GM12878 (cell line): ENCODE results near the gene ERG. TPM values are rescaled to one million over a fixed set of nuclear protein-coding genes. Genes with fewer than 3 reads are reported as not detected.

Experiments
- ATAC-seq: fragments of 200-7000 bp; cut with Tn5 transposase; 3 replicates; pipeline ENCODE4 v1.9.1; 2020; ENCODE audit warnings: mild to moderate bottlenecking, moderate library complexity
- BruUV-seq: library from RNA; stranded (reverse); fragments of 400-500 nt; replicated peaks from 2 replicates; lab custom pipeline; 2021; lab: Mats Ljungman, UMichigan
- CTCF ChIA-PET: fragments of 300-600 bp; sonication (Branson Sonifier 250); formaldehyde crosslinking; extraction: SDS; loops from one replicate; lab custom pipeline; 2021; ENCODE audit warnings: inconsistent platforms; lab: Yijun Ruan, JAX
- POLR2A ChIA-PET: fragments of 350-600 bp; formaldehyde crosslinking; extraction: SDS; loops from one replicate; lab custom pipeline; 2021; ENCODE audit warnings: inconsistent platforms; lab: Charles Lee
- RAD21 ChIA-PET: fragments of 300-600 bp; sonication (Branson Sonifier 250); formaldehyde crosslinking; loops from one replicate; lab custom pipeline; 2023; ENCODE audit warnings: antibody characterized with exemption; ENCODE audit not compliant: unreplicated experiment; lab: Charles Lee
- SMC1A ChIA-PET: fragments of 300-600 bp; sonication (Branson Sonifier 250); formaldehyde crosslinking; loops from one replicate; lab custom pipeline; 2023; ENCODE audit not compliant: unreplicated experiment, uncharacterized antibody; lab: Charles Lee
- DNase-seq: peaks from one replicate; pipeline ENCODE4 v3.0.0-alpha.2; 2011; ENCODE audit warnings: low read depth, low spot score
- FAIRE-seq: peaks from 3 replicates; lab custom pipeline; 2011; peaks lifted over from hg19 to GRCh38; lab: Jason Lieb, UNC
- H2AFZ ChIP-seq: 2 replicates; pipeline ENCODE4 v1.6.0; 2011; ENCODE audit warnings: low read depth, low read length, control low read depth; ENCODE audit not compliant: control insufficient read depth
- H3K27ac ChIP-seq: 2 replicates; pipeline ENCODE4 v1.5.1; 2011; ENCODE audit warnings: control low read depth; ENCODE audit not compliant: control insufficient read depth, insufficient read depth
- H3K27me3 ChIP-seq, 2 experiments: replicated peaks in 1 of 2; 2 replicates each; pipeline versions ENCODE4 v1.6.0 to v1.6.1; 2011; ENCODE audit warnings: low read length in 1 of 2; ENCODE audit not compliant: control insufficient read depth in 2 of 2, insufficient read depth in 2 of 2
- H3K36me3 ChIP-seq, 2 experiments: 2 replicates each; pipeline ENCODE4 v1.5.1; 2011; ENCODE audit warnings: low read length in 1 of 2; ENCODE audit not compliant: control insufficient read depth in 2 of 2, insufficient read depth in 2 of 2
- H3K4me1 ChIP-seq: 2 replicates; pipeline ENCODE4 v1.6.1; 2011; ENCODE audit warnings: mild to moderate bottlenecking, low read length, moderate library complexity, mixed read lengths; ENCODE audit not compliant: control insufficient read depth, insufficient read depth
- H3K4me2 ChIP-seq: 2 replicates; pipeline ENCODE4 v1.6.0; 2011; ENCODE audit warnings: control low read depth; ENCODE audit not compliant: control insufficient read depth, insufficient read depth
- H3K4me3 ChIP-seq: fragments of 200-600 bp; sonication (generic); 2 replicates; pipeline ENCODE4 v1.5.1; 2016
- H3K79me2 ChIP-seq: 2 replicates; pipeline ENCODE4 v1.6.0; 2011; ENCODE audit warnings: low read length; ENCODE audit not compliant: control insufficient read depth, insufficient read depth
- H3K9ac ChIP-seq: 2 replicates; pipeline ENCODE4 v1.8.0; 2011; ENCODE audit warnings: low read length, control low read depth, mixed read lengths; ENCODE audit not compliant: control insufficient read depth, insufficient read depth
- H3K9me3 ChIP-seq: replicated peaks from 3 replicates; pipeline ENCODE4 v1.5.1; 2011; ENCODE audit warnings: mild to moderate bottlenecking, low read length; ENCODE audit not compliant: control insufficient read depth, insufficient read depth
- H4K20me1 ChIP-seq: 2 replicates; pipeline ENCODE4 v1.6.0; 2011; ENCODE audit not compliant: control insufficient read depth, insufficient read depth
- NFYA ChIP-seq: IDR thresholded peaks from 2 replicates; pipeline ENCODE4 v1.6.1; 2011; ENCODE audit warnings: low read depth, mild to moderate bottlenecking, low read length, improper control_type of control experiment, borderline replicate concordance
- RAD21 ChIP-seq: IDR thresholded peaks from 2 replicates; pipeline ENCODE4 v1.6.1; 2011; ENCODE audit warnings: mild to moderate bottlenecking, low read depth, low read length, moderate library complexity; ENCODE audit not compliant: insufficient read depth
- SMC3 ChIP-seq: IDR thresholded peaks from 2 replicates; pipeline ENCODE4 v1.6.1; 2011; ENCODE audit warnings: low read length, improper control_type of control experiment, borderline replicate concordance
- WGBS: methylation state at CpG from one replicate; pipeline ENCODE4 v1.1.6; 2016; ENCODE audit warnings: low lambda C conversion rate; ENCODE audit not compliant: insufficient replicate concordance, insufficient coverage; ENCODE audit errors: missing lambda C conversion rate; 5-methylcytosine and 5-hydroxymethylcytosine counted together
- in situ Hi-C: fragments of 300-500 bp; cut with MboI; formaldehyde crosslinking; loops from 9 replicates; pipeline ENCODE4 v1.14.3; 2018; ENCODE audit warnings: mixed read lengths
- intact Hi-C: fragments of 100-400 bp; cut with micrococcal nuclease; formaldehyde crosslinking; loops from one replicate; pipeline ENCODE4 v1.14.2; 2022; ENCODE audit not compliant: unreplicated experiment
- polyA plus RNA-seq, 11 experiments: library from polyadenylated mRNA; depleted of rRNA in 4 of 11; unstranded in 6 of 11; stranded (reverse) in 5 of 11; fragments of >200 nt; fragmentation: Nextera tagmentation in 4 of 11; fragmentation: Illumina TruSeq in 1 of 11; extraction: Ambion mirVana in 4 of 11; extraction: Trizol in 1 of 11; gene quantifications; 1 replicate in 1 of 11; 2 replicates in 10 of 11; pipeline versions ENCODE4 v1.2.1 to v1.2.3, GENCODE V29; 2011 to 2016; ENCODE audit warnings: inconsistent platforms in 2 of 11, missing spikeins in 2 of 11, low read depth in 1 of 11
- total RNA-seq, 4 experiments: library from RNA; depleted of rRNA in 3 of 4; stranded (reverse); fragments of >200 nt in 3 of 4; fragmentation: Illumina TruSeq in 1 of 4; extraction: Trizol in 1 of 4; gene quantifications; 2 replicates each; pipeline versions ENCODE4 v1.2.1 to v1.2.3, GENCODE V29; 2013 to 2021
- TF ChIP-seq, protein P1 (sequence below), 3 experiments: IDR thresholded peaks in 2 of 3; conservative IDR thresholded peaks in 1 of 3; 2 replicates each; pipeline ENCODE4 v1.5.1; 2011; ENCODE audit warnings: low read depth in 3 of 3, low read length in 3 of 3, mild to moderate bottlenecking in 3 of 3, control low read depth in 2 of 3, moderate library complexity in 2 of 3, inconsistent platforms in 1 of 3, mixed read lengths in 1 of 3; ENCODE audit not compliant: control insufficient read depth in 2 of 3, insufficient read depth in 1 of 3; ENCODE audit errors: extremely low read depth in 1 of 3

The ERG gene
- total and polyA plus RNA-seq, 10 of the 15 experiments (the other 5 are each of a cell fraction or from before 2014, with no cell fraction given): not detected

DNA sequence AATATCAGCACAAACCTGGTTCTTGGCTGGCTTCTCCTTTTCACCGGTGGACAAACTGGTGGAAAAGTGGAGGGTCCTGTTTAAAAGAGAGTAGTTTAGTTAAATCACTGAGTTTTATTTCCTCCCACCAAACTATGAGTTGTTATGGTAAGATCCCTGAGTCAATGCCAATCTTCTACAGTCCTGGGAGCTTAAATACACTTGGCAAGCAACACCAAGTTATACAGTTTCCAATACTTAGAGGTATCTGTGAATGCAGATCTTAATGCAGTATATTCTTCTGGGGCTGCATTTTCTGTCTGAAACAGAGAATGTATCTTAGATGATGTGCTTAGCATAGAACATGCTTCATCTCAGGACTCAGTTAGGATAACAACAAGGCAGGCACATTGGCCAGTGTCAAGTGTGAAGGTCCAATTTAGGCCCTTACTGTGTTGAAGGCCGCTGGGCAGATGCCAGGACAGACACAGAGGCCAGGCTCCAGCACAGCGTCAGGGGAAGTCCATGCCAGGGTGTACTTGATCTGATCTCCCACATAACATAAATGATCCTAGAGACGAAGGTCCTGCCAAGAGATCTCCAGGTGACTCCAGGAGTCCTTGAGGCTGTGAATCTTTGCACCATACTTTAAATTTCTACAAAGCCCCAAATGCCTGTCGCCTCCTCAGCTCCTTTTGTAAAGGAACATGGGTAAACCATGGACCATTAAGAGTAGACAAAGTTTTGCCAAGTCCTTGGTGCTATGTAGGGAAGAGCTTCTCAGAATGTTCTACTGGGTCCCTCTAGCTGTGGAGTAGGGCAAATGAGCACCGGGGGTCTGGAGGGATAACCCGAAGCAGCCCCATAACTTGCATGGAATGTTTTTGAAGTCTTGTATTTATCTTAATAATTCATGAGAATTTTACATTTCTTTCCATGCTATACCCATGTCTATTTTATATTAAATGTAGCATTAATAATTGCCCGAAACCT is 164.7 kb downstream of the ERG start:
- no TSS peak for BruUV-seq
- POLR2A ChIA-PET: no interaction called here
- Histone ChIP-seq H3K4me3 (no peak overlapping the region), H3K79me2 (no peaks in the 10 kb centered on the region), H3K4me1 (no peaks in the 10 kb centered on the region), H2AFZ (no peak overlapping the region), H4K20me1 (no peaks in the 10 kb centered on the region), H3K27me3 (no peaks in the 10 kb centered on the region), H3K9me3 (no peaks in the 10 kb centered on the region; the same call in 2 of the 3 replicates), H3K4me2 (no peak overlapping the region), H3K36me3 (no peaks in the 10 kb centered on the region), H3K27ac (no peak overlapping the region), H3K9ac (no peak overlapping the region)
- in situ Hi-C loops: no loop called here
- no peak for FAIRE-seq
- SMC1A ChIA-PET: interaction anchor here (1.0 to 2.1 kb wide), 7 partner anchors 45 to 166 kb away, joined by 3 to 9 read pairs (median 4); no protein-coding TSS in a partner anchor
- intact Hi-C loops: loop anchor here (1.0 kb wide), 1 partner anchor 114 kb away; no protein-coding TSS in a partner anchor
- CTCF ChIA-PET: interaction anchor here (0.6 to 4.9 kb wide), 13 partner anchors 16 to 676 kb away, joined by 3 to 31 read pairs (median 4); no protein-coding TSS in a partner anchor
- no peak for DNase-seq
- ATAC-seq: peak; percentile 73
- TF ChIP-seq RAD21 (peak; percentile 50), NFYA (no peak), SMC3 (peak; percentile 51; the same call in 1 of the 2 replicates)
- TF ChIP-seq, protein P1, sequence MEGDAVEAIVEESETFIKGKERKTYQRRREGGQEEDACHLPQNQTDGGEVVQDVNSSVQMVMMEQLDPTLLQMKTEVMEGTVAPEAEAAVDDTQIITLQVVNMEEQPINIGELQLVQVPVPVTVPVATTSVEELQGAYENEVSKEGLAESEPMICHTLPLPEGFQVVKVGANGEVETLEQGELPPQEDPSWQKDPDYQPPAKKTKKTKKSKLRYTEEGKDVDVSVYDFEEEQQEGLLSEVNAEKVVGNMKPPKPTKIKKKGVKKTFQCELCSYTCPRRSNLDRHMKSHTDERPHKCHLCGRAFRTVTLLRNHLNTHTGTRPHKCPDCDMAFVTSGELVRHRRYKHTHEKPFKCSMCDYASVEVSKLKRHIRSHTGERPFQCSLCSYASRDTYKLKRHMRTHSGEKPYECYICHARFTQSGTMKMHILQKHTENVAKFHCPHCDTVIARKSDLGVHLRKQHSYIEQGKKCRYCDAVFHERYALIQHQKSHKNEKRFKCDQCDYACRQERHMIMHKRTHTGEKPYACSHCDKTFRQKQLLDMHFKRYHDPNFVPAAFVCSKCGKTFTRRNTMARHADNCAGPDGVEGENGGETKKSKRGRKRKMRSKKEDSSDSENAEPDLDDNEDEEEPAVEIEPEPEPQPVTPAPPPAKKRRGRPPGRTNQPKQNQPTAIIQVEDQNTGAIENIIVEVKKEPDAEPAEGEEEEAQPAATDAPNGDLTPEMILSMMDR (IDR thresholded peaks at IDR 0.05 in 2 of 3, conservative IDR thresholded peaks at IDR 0.05 in 1 of 3; ENCODE audit: control insufficient read depth in 2 of 3, extremely low read depth in 1 of 3, insufficient read depth in 1 of 3, low read depth in 3 of 3, low read length in 3 of 3): peak in 2 of 3 experiments; percentile 31 to 32; a peak in 3 of 6 replicates
- 16% methylated on average over 8 of the region's 8 CpGs for WGBS
- RAD21 ChIA-PET: interaction anchor here (0.8 to 2.3 kb wide), 5 partner anchors 18 to 163 kb away, joined by 3 to 16 read pairs (median 3); no protein-coding TSS in a partner anchor
